Prostate gland (tissue), 2 donors: ENCODE data around the gene EXD3.

ENCODE experiments used
- CTCF ChIP-seq, 4 experiments: fragments of 200-600 bp in 2 of 4; fragments of 450-650 bp in 2 of 4; sonication (generic) in 2 of 4; IDR thresholded peaks; 1 replicate in 3 of 4; 2 replicates in 1 of 4; pipeline ENCODE4 v1.5.1; 2016 to 2019; ENCODE audit warnings: antibody characterized with exemption in 4 of 4, mild to moderate bottlenecking in 2 of 4, moderate library complexity in 2 of 4
- POLR2A ChIP-seq: fragments of 450-650 bp; IDR thresholded peaks from one replicate; pipeline ENCODE4 v1.6.1; 2016; ENCODE audit warnings: antibody characterized with exemption, mild to moderate bottlenecking
- POLR2AphosphoS5 ChIP-seq: sonication (generic); formaldehyde crosslinking; IDR thresholded peaks from one replicate; pipeline ENCODE4 v1.6.1; 2017; ENCODE audit warnings: antibody characterized with exemption

- TF ChIP-seq CTCF (IDR thresholded peaks at IDR 0.05): no peak
- TF ChIP-seq POLR2AphosphoS5: no peak
- TF ChIP-seq POLR2A: no peak
Measured at GRCh38 chr9:137366445-137366810, 56.5 kb downstream of the EXD3 start.
